ENCODE data around the gene MMP17. TPM values are rescaled to one million over a fixed set of nuclear protein-coding genes. Genes with fewer than 3 reads are reported as not detected.

Gene MMP17
- total RNA-seq, 3 donors from 2014 or later, result 2.9 to 18.6 (median 4.7) TPM

- Histone ChIP-seq H3K27me3 (no peaks in the 10 kb centered on the region), H3K4me1 (peaks cover 5 to 10% of the 10 kb centered on the region in 2 donors)
- TF ChIP-seq POLR2AphosphoS5 (IDR thresholded peaks at IDR 0.05) (no peak), CTCF (IDR thresholded peaks at IDR 0.05) (no peak), POLR2A (IDR thresholded peaks at IDR 0.05) (no peak)
Measured at GRCh38 chr12:131833288-131833895, 5.2 kb downstream of the MMP17 start.

GRCh38 chr12:131833896-131834641, 5.9 kb downstream of the MMP17 start:
- Histone ChIP-seq H3K9me3 (no peaks in the 10 kb centered on the region), H3K4me1 (peaks cover 5 to 10% of the 10 kb centered on the region in 2 donors), H3K4me3 (no peak overlapping the region), H3K27ac (no peak overlapping the region), H3K27me3 (no peaks in the 10 kb centered on the region), H3K36me3 (no peaks in the 10 kb centered on the region)
- no peak for DNase-seq (ENCODE audit: low spot score in 2 of 2)
- TF ChIP-seq CTCF (IDR thresholded peaks at IDR 0.05), result no peak
- no peak for TF ChIP-seq POLR2AphosphoS5 (IDR thresholded peaks at IDR 0.05)
- TF ChIP-seq POLR2A (IDR thresholded peaks at IDR 0.05), result no peak
- intact Hi-C loops (cut with DNase I; ENCODE audit: low total_unique reads), result no loop called here

More at GRCh38 chr12:131833288-131833895, 5.2 kb downstream of the MMP17 start:
- intact Hi-C loops (cut with DNase I; ENCODE audit: low total_unique reads), result no loop called here
- no peak overlapping the region for H3K27ac ChIP-seq
- H3K9me3 ChIP-seq, result no peaks in the 10 kb centered on the region
- no peak for DNase-seq (ENCODE audit: low spot score in 2 of 2)
- no peak overlapping the region for H3K4me3 ChIP-seq
- no peaks in the 10 kb centered on the region for H3K36me3 ChIP-seq

- Histone ChIP-seq H3K36me3 (no peaks in the 10 kb centered on the region), H3K27ac (no peak overlapping the region), H3K4me1 (peaks cover 0 to 10% of the 10 kb centered on the region in 2 donors), H3K4me3 (no peak overlapping the region), H3K9me3 (no peaks in the 10 kb centered on the region), H3K27me3 (no peaks in the 10 kb centered on the region)
- no peak for DNase-seq (ENCODE audit: low spot score in 2 of 2)
- no peak for TF ChIP-seq POLR2A (IDR thresholded peaks at IDR 0.05)
- TF ChIP-seq POLR2AphosphoS5 (IDR thresholded peaks at IDR 0.05), result no peak
- no peak for TF ChIP-seq CTCF (IDR thresholded peaks at IDR 0.05)
- intact Hi-C loops (cut with DNase I; ENCODE audit: low total_unique reads), result no loop called here
Measured at GRCh38 chr12:131834798-131835615, 6.8 kb downstream of the MMP17 start.

- Histone ChIP-seq H3K27ac (no peak overlapping the region), H3K9me3 (no peaks in the 10 kb centered on the region), H3K4me1 (peaks cover 0 to 4% of the 10 kb centered on the region in 2 donors), H3K4me3 (no peak overlapping the region), H3K36me3 (no peaks in the 10 kb centered on the region), H3K27me3 (no peaks in the 10 kb centered on the region)
- no peak for TF ChIP-seq POLR2A (IDR thresholded peaks at IDR 0.05)
- DNase-seq (ENCODE audit: low spot score in 2 of 2), result no peak
- intact Hi-C loops (cut with DNase I; ENCODE audit: low total_unique reads), result no loop called here
Measured at GRCh38 chr12:131835616-131836171, 7.5 kb downstream of the MMP17 start.

GRCh38 chr12:131836193-131836592, 8.0 kb downstream of the MMP17 start:
- Histone ChIP-seq H3K27ac (no peak overlapping the region), H3K9me3 (no peaks in the 10 kb centered on the region), H3K4me3 (no peak overlapping the region), H3K4me1 (no peaks in the 10 kb centered on the region), H3K27me3 (no peaks in the 10 kb centered on the region), H3K36me3 (no peaks in the 10 kb centered on the region)
- no peak for DNase-seq (ENCODE audit: low spot score in 2 of 2)
- intact Hi-C loops (cut with DNase I; ENCODE audit: low total_unique reads), result no loop called here
- no peak for TF ChIP-seq CTCF (IDR thresholded peaks at IDR 0.05)
- TF ChIP-seq POLR2AphosphoS5 (IDR thresholded peaks at IDR 0.05), result no peak
- TF ChIP-seq POLR2A (IDR thresholded peaks at IDR 0.05), result no peak

All from breast epithelium (tissue), 4 donors.